Right cardiac atrium (tissue), 5 donors: ENCODE measurements around the gene STK11IP. TPM values are rescaled to one million over a fixed set of nuclear protein-coding genes. Genes with fewer than 3 reads are reported as not detected.

Experiments used
- ATAC-seq, 2 donors: fragments of 200-7000 bp; cut with Tn5 transposase; one replicate each; pipeline versions ENCODE4 v1.8.0 to v1.9.1; 2020; ENCODE audit warnings: moderate library complexity in 2 of 2, mild to moderate bottlenecking in 1 of 2
- DNase-seq, 3 donors: peaks; one replicate each; pipeline ENCODE4 v3.0.0-alpha.2; 2020
- H3K27ac ChIP-seq: one replicate; pipeline ENCODE4 v1.5.1; 2013; ENCODE audit warnings: mild to moderate bottlenecking, low read length, control low read depth, moderate library complexity
- H3K27me3 ChIP-seq: one replicate; pipeline ENCODE4 v1.6.1; 2013; ENCODE audit not compliant: control insufficient read depth, insufficient read depth
- H3K4me1 ChIP-seq: one replicate; pipeline ENCODE4 v1.6.1; 2013; ENCODE audit warnings: low read length; ENCODE audit not compliant: control insufficient read depth, insufficient read depth
- H3K4me3 ChIP-seq: one replicate; pipeline ENCODE4 v1.5.1; 2013; ENCODE audit warnings: low read length, control low read depth
- H3K9me3 ChIP-seq: one replicate; pipeline ENCODE4 v1.6.1; 2013; ENCODE audit warnings: low read length; ENCODE audit not compliant: control insufficient read depth
- WGBS: extraction: QIAGEN DNeasy Blood & Tissue Kit; methylation state at CpG from one replicate; pipeline ENCODE4 v1.1.7; 2013; 5-methylcytosine and 5-hydroxymethylcytosine counted together
- intact Hi-C, 4 donors: fragments of 100-400 bp; cut with DNase I; formaldehyde crosslinking; loops; one replicate each; pipeline versions ENCODE4 v1.11.0 to v1.14.0; 2022 to 2023
- polyA plus RNA-seq: library from polyadenylated mRNA; stranded (reverse); fragments of 200-250 nt; gene quantifications from one replicate; pipeline ENCODE4 v1.2.3, GENCODE V29; 2013
- total RNA-seq, 4 donors: library from RNA; stranded (reverse); fragmentation: NEBNext Ultra II Directional; extraction: Animal tissue kit (Norgen Biotek cat#: 25700); gene quantifications; one replicate each; pipeline ENCODE4 v1.2.1, GENCODE V29; 2021
- donor health status: healthy with polysubstance abuse.
- donor health status: DM: no; HTN: yes; CAD: no.
- donor health status: DM: no; HTN: no; CAD: no.
- donor health status: DM: no; HTN: yes; CAD: no; lungs with severe emphysema.
- donor health status: DM: yes; HTN: yes; CAD: no.

The STK11IP gene
- total and polyA plus RNA-seq, 5 donors = 12.1 to 19.0 (median 14.2) TPM

GRCh38 chr2:219636941-219637841 is 39.5 kb downstream of the STK11IP start:
- no peaks in the 10 kb centered on the region for H3K4me1 ChIP-seq
- DNase-seq (peak in 1 of 3 donors; percentile 46), ATAC-seq (no peak)
- H3K27me3 ChIP-seq = no peaks in the 10 kb centered on the region
- peak overlapping the region; percentile 56 for H3K27ac ChIP-seq
- 67% methylated on average over 13 of the region's 13 CpGs for WGBS
- intact Hi-C loops = no loop called here
- H3K9me3 ChIP-seq = no peaks in the 10 kb centered on the region
- no peak overlapping the region for H3K4me3 ChIP-seq

- H3K4me1 ChIP-seq = no peaks in the 10 kb centered on the region
- no peaks in the 10 kb centered on the region for H3K27me3 ChIP-seq
- no peaks in the 10 kb centered on the region for H3K9me3 ChIP-seq
- WGBS = 70% methylated on average over 9 of the region's 9 CpGs
- DNase-seq = peak in 1 of 3 donors; percentile 59
- intact Hi-C loops = no loop called here
- peak overlapping the region; percentile 56 for H3K27ac ChIP-seq
- H3K4me3 ChIP-seq = no peak overlapping the region
- no peak for ATAC-seq
Measured at GRCh38 chr2:219637842-219638185, 40.2 kb downstream of the STK11IP start.

GRCh38 chr2:219638217-219638947 is 40.7 kb downstream of the STK11IP start:
- intact Hi-C loops = no loop called here
- peak in 1 of 2 donors; percentile 1 for ATAC-seq
- DNase-seq = peak; percentile 13 to 72 (median 58)
- H3K4me1 ChIP-seq = no peaks in the 10 kb centered on the region
- no peaks in the 10 kb centered on the region for H3K9me3 ChIP-seq
- H3K27ac ChIP-seq = peak overlapping the region; percentile 56
- H3K27me3 ChIP-seq = no peaks in the 10 kb centered on the region
- 57% methylated on average over 17 of the region's 17 CpGs for WGBS
- no peak overlapping the region for H3K4me3 ChIP-seq

DNA sequence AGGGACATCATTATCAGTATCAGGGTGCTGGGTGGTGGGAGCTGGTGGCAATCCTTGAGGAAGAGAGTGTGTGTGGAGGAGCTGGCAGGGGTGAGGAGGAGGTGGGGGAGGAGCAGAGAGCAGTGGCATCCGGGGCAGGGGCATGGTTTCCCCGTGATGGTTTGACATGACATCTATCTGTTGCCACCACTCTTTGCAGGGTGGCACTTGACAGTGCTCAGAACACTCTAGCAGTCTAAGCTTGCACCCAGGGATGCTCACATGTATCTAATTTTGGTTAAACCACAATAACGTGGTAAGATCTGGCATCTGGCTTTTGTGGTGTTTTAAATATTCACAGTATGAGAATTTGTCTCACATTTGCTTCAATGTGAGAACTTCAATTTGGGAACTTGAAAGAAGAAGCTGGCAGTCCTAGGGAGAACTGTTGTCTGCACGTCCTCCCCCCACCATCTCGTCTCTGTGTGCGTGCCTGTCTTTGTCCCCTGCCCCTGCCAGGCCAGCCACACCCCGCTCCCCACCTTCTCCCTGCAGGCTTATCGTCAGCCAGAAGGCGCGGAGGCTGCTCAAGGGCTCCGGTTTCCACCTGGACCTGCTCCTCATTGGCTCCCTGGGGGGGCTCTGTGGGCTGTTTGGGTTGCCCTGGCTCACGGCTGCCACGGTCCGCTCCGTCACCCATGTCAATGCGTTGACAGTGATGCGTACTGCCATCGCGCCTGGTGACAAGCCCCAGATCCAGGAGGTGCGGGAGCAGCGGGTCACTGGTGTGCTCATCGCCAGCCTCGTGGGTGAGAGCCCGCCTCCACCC is 41.5 kb downstream of the STK11IP start:
- Histone ChIP-seq H3K27ac (peak overlapping the region; percentile 84), H3K4me1 (no peaks in the 10 kb centered on the region), H3K9me3 (no peaks in the 10 kb centered on the region), H3K4me3 (no peak overlapping the region), H3K27me3 (no peaks in the 10 kb centered on the region)
- DNase-seq (peak; percentile 62 to 87 (median 80)), ATAC-seq (peak; percentile 18 to 30)
- intact Hi-C loops = no loop called here
- WGBS = 58% methylated on average over 24 of the region's 24 CpGs

GRCh38 chr2:219641390-219642068 is 43.9 kb downstream of the STK11IP start:
- Histone ChIP-seq H3K9me3 (no peaks in the 10 kb centered on the region), H3K27me3 (no peaks in the 10 kb centered on the region), H3K4me3 (no peak overlapping the region), H3K4me1 (peaks cover 2% of the 10 kb centered on the region), H3K27ac (peak overlapping the region; percentile 63)
- DNase-seq (peak in 2 of 3 donors; percentile 11 to 47), ATAC-seq (no peak)
- WGBS = 69% methylated on average over 7 of the region's 7 CpGs
- intact Hi-C loops = loop anchor here in 3 of 4 donors (5.0 kb wide), 3 partner anchors 44 to 99 kb away; partner anchors contain the start of genes CHPF (in 3 of the 3), TMEM198 (in 3 of the 3), INHA (in 1 of the 3) and OBSL1 (in 1 of the 3)

- peak overlapping the region; percentile 63 for H3K27ac ChIP-seq
Measured at GRCh38 chr2:219642069-219642454, 44.4 kb downstream of the STK11IP start.

GRCh38 chr2:219642465-219643083 is 44.9 kb downstream of the STK11IP start:
- peaks cover 2% of the 10 kb centered on the region for H3K4me1 ChIP-seq
- no peaks in the 10 kb centered on the region for H3K9me3 ChIP-seq
- 9% methylated on average over 24 of the region's 24 CpGs for WGBS
- DNase-seq (peak; percentile 98 to 99 (median 99)), ATAC-seq (peak; percentile 72 to 73)
- H3K27ac ChIP-seq = peak overlapping the region; percentile 96
- H3K4me3 ChIP-seq = no peak overlapping the region
- H3K27me3 ChIP-seq = no peaks in the 10 kb centered on the region
- intact Hi-C loops = loop anchor here in 3 of 4 donors (5.0 kb wide), 3 partner anchors 45 to 100 kb away; partner anchors contain the start of genes CHPF (in 3 of the 3), TMEM198 (in 3 of the 3), INHA (in 1 of the 3) and OBSL1 (in 1 of the 3)

More at GRCh38 chr2:219642069-219642454, 44.4 kb downstream of the STK11IP start:
- WGBS = 37% methylated on average over 8 of the region's 8 CpGs
- Histone ChIP-seq H3K4me1 (peaks cover 2% of the 10 kb centered on the region), H3K4me3 (no peak overlapping the region), H3K27me3 (no peaks in the 10 kb centered on the region), H3K9me3 (no peaks in the 10 kb centered on the region)
- DNase-seq = peak in 2 of 3 donors; percentile 27 to 41
- no peak for ATAC-seq
- intact Hi-C loops = loop anchor here in 3 of 4 donors (5.0 kb wide), 3 partner anchors 45 to 100 kb away; partner anchors contain the start of genes CHPF (in 3 of the 3), TMEM198 (in 3 of the 3), INHA (in 1 of the 3) and OBSL1 (in 1 of the 3)

- H3K27me3 ChIP-seq = no peaks in the 10 kb centered on the region
- H3K27ac ChIP-seq = peak overlapping the region; percentile 96
- no peaks in the 10 kb centered on the region for H3K9me3 ChIP-seq
- DNase-seq (peak in 1 of 3 donors; percentile 57), ATAC-seq (no peak)
- intact Hi-C loops = loop anchor here in 3 of 4 donors (5.0 kb wide), 3 partner anchors 46 to 101 kb away; partner anchors contain the start of genes CHPF (in 3 of the 3), TMEM198 (in 3 of the 3), INHA (in 1 of the 3) and OBSL1 (in 1 of the 3)
- H3K4me1 ChIP-seq = peaks cover 2% of the 10 kb centered on the region
- WGBS = 78% methylated on average over 7 of the region's 7 CpGs
- H3K4me3 ChIP-seq = no peak overlapping the region
Measured at GRCh38 chr2:219643084-219643473, 45.4 kb downstream of the STK11IP start.

DNA sequence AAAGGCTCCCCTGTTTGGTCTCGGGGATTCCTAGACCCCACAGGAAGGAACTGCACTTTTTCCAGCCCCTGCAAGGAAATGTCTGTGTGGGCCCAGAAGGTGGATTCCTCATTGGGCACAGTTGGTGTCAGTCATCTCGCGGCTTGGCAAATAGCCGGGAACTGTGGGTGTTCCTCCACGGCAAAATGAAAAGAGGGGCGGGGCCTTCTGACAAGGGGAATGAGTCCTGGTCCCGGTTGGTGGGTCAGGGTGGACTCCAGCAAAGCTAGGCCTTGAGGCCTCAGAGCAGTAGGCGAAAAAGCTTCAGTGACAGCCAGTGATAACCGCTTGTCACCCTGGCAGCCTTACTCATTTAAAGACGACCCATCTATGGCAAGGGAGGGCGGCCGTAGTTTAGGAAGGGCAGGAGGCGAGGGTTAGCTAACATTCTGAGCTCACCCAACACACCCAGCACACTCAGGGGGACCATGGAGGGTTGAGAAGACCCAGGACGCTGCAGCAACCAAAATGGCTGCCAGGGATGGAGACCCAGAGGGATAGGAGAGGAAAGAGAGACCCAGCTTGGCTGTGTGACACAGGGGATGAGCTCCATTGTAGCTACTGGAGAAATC is 46.2 kb downstream of the STK11IP start:
- intact Hi-C loops = loop anchor here in 3 of 4 donors (5.0 kb wide), 3 partner anchors 47 to 102 kb away; partner anchors contain the start of genes CHPF (in 3 of the 3), TMEM198 (in 3 of the 3), INHA (in 1 of the 3) and OBSL1 (in 1 of the 3)
- ATAC-seq (peak; percentile 3 to 15), DNase-seq (peak; percentile 54 to 83 (median 83))

More for the DNA sequence above, 46.2 kb downstream of the STK11IP start:
- Histone ChIP-seq H3K4me3 (no peak overlapping the region), H3K27me3 (no peaks in the 10 kb centered on the region), H3K4me1 (peaks cover 2% of the 10 kb centered on the region), H3K27ac (peak overlapping the region; percentile 96), H3K9me3 (no peaks in the 10 kb centered on the region)
- WGBS = 69% methylated on average over 14 of the region's 14 CpGs
